Hindlimb muscle (tissue), 1 donor: ENCODE data around the gene PLCL2. TPM values are rescaled to one million over a fixed set of nuclear protein-coding genes. Genes with fewer than 3 reads are reported as not detected.
"Not testable (repeated sequence)": the region's sequence is repeated elsewhere in the genome, so short reads cannot be mapped to it uniquely, and the experiment has no call there.

Source experiments
- DNase-seq: peaks from one replicate; pipeline ENCODE4 v3.0.0-alpha.2; 2013
- polyA plus RNA-seq: library from polyadenylated mRNA; unstranded; fragments of 120-200 nt; gene quantifications from one replicate; pipeline ENCODE4 v1.2.1, GENCODE V29; 2013; ENCODE audit not compliant: insufficient read length

Gene PLCL2
- polyA plus RNA-seq, 1 donor, result 14.3 TPM

DNA sequence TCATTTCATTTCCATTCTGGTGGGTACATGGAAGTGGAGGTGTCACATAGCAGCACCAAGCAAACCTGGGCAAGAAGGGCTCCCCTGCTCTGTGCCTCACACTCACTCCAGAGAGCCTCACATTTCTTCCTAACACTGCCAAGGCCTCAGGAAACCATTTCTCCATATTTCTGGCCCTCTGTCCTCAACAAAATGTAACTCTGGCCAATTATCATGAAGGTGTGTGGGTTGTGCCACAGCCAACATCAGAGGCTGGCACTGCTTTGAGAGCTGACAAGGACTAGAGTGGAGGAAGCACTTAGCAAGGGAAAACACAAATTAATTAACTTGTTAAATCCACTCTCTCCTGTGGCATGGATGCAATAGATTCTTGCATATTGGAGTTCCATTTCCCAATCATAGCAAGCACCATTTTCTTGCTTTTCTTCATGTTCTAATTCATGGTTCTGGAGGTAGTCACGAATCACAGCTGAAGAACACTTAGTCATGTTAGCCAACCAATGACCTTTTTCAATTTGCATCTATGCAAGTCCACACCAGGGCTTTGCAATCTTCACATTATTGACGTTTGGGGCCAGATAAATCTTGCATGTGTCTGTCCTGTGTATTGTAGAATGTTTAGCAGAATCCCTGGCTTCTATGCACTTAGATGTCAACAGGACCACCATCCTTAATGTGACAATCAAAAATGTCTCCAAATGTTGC is 241.1 kb downstream of the PLCL2 start:
- DNase-seq, result no peak

DNA sequence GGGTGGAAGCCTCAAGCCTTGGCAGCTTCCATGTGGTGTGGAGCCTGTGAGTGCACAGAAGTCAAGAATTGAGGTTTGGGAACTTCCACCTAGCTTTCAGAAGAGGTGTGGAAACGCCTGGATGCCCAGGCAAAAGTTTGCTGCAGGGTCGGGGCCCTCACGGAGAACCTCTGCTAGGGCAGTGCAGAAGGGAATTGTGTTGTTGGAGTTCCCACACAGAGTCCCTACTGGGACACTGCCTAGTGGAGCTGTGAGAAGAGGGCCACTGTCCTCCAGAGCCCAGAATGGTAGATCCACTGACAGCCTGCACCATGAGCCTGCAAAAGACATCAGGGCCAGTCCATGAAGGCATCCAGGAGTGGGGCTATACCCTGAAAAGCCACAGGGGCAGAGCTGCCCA is 243.9 kb downstream of the PLCL2 start:
- DNase-seq, result not testable (repeated sequence)

DNA sequence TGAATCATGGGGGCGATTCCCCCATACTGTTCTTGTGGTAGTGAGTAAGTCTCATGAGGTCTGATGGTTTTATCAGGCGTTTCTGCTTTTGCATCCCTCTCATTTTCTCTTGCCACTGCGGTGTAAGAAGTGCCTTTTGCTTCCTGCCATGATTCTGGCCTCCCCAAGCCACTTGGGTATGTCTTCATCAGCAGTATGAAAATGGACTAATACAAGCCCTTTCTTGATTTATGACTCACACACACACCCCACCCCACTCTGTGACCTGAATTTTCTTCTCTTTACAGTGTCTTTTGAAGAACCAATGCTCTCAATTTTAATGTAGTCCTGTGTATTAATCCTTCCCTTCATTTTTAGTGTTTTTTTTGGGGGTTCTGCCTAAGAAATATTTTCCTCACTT is 244.8 kb downstream of the PLCL2 start:
- DNase-seq, result no peak

DNA sequence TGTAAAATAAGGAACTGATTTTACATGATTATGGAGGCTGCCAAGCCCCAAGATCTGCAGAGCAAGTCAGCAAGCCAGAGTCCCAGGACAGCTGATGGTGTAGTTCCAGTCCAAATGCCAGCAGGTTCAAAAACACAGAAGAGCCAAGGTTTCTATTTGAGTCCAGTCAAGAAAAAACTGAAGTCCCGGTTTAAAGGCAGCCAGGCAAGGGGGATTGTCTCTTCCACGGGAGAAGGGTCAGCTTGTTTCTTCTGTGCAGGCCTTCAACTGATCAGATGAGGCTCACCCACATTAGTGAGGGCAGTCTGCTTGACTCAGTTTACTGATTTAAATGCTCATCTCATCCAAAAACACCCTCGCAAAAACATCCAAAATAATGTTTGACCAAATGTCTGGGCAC is 246.2 kb downstream of the PLCL2 start:
- DNase-seq, result no peak

DNA sequence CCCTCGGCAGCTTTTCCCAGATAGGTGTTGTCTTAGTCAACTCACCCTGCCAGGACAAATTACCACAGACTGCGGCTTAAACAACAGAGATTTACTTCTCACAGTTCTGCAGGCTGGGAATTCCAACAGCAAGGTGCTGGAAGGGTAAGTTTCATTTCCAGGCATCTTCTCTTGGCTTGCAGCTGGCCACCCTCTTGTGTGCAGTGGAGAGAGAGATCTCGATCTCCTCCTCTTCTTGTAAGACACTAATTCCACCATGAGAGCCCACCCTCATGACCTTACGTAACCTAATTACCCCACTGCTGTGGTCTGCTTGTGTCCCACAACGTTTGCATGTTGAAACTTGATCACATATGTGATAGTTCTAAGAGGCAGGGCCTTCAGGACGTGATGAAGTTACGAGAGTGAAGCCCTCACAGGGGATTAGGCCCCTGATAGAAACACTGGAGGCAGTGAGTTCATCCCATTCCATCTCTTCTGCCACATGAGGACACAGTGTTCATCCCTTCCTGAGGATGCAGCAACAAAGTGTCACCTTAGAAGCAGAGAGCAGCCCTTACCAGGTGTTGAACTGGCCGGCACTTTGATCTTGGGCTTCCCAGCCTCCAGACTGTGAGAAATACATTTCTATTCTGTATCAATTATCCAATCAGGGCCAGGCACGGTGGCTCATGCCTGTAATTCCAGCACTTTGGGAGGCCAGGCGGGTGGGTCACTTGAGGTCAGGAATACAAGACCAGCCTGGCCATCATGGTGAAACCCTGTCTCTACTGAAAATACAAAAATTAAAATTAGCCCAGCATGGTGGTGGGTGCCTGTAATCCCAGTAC is 247.7 kb downstream of the PLCL2 start:
- no peak for DNase-seq

DNA sequence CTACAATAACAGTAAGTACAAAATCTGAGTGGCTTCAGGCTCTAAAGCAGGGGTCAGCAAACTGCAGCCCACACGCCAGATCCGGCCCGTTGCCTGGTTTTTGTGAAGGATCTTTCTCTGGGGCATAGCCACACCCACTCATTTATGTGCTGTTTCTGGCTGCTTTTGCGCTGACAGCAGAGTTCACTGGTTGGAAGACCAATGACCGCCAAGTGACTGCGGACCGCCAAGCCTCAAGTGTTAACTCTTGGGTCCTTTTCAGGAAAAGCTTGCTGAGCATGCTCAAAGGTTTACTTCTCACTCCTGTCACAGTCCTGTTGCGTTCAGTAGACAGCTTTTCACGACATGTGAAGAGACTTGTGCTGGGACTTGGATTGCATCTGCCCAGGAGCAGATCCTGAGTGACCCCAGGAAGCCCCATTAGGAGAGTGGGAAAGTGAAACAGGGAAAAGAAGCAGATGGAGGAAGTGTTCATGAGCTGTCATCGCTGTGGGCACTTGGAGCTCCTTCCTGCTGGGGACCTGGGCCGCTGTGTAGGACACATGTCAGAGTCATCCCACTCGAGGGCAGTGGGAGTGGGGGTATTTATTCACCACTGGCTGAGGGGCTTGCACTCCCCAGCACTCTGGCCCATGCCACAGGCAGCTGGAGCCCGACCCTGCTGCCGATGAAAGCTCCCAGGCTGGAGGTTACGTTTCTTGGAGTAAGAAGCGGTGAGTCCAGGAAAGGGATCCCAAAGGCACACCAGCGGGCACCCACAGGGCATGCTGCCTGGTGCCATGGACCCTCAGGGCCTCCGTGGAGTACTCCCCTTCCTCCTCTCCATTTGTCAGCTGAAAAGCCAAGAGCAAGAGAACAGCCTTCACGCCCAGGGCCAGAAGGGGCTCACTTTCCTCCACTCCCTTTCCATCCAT is 249.1 kb downstream of the PLCL2 start:
- DNase-seq, result peak; percentile 46

DNA sequence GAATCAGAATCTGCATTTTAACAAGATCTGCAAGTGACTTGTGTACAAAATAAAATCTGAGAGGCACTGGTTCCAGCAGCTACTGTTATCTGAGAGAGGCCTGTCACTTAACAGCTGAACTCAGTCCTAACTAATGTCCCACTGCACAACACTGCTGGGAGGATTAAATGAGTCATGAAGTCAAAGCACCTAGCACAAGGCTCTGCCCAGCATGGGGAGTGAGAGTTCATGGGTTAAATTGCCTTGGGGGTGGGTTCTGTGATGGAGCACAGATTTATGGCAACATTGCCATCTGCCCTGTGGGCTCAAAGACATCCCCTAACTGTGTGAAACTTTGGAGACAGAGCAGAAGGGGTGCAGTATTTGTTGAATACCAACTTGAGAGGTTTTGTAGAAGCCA is 250.9 kb downstream of the PLCL2 start:
- no peak for DNase-seq

DNA sequence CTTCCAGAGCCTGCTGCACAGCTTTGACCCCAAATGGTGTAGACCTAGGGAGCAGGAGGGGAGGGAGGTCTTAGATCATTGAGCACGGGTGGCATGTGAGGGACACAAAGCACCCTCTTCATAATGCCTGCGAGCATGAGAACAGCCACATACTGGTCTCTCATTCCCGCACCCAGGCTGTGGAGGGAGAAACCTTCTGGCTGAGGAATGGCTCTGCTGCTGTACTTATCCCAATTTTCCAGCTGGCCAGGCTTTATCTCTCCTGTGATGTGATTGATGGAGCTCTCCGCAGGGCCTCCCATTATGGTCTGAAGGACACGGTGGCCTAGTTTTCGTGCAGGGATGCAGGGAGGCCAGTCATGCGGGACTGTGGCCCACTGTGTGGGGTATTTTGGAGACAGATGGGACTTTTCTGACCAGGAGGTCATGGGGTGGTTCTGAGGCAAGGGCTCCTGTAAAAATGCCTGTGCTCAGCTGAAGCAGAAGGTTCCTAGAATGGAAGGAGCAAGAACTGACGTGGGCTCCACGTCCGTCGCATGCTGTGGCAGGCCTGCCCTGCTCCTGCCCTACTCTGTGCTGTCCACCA is 251.5 kb downstream of the PLCL2 start:
- DNase-seq, result no peak

DNA sequence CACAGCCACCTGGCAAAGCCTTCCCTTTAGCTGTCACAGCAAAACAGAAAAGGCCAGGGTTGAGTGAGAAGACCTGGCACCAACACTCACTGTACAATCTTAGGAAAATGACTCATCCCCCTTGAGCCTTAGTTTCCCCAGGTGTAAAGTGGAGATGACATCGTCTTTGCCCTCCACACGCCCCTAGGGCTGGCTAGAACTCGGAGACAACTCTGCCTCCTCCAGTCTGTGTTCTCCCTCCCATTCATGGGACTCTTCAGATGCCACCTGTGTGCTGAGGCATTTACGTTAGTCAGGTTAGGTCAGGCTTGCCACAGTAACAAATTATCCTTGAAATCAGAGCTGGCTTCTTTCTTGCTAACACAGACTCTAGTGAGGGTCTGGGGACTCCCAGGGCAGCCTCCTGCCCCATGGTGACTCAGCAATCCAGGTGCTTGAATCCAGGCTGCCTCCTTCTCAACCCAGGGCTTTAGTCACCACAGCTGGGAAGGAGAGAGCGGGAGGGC is 252.6 kb downstream of the PLCL2 start:
- no peak for DNase-seq

DNA sequence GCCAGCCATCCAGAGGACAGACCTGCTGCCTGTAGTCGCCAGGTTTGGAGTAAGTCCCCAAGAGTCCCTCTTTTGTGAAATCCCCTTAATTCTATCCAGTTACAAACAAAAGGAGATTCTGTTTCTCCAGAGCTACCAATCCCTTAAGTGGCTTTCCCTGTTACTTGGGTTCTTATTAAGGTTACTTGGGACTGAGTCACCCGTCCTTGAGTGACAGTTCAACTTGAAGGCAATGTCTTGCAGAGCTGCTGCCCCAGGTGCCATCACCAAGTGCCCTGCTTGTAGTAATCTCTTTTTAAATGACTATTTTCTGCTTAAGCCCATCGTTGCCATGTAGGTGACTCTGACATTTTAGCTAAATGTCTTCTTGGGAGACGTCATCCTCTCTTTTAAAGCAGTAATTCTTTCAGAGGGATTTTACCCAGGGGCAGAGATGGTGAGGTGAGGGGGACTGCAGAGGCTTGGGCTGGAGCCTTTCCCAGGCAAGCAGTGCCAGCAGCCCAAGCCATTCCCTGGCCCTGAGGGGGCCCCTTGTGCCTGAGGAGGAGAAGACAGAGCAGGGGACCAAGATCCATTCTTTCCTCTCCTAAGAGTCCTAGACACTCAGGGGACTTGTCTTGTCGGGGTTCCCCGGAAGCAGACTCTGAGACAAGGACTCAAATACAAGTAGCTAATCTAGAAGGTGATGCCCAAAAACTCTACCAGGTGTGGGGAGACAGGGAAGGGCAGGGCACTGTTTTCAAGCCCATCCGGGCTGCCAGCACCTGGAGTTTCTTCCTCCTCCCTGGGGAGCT is 253.7 kb downstream of the PLCL2 start:
- DNase-seq, result no peak
